GM21390 (cell line): ENCODE results near the gene TPO.
"Not testable (repeated sequence)": the region's sequence is repeated elsewhere in the genome, so short reads cannot be mapped to it uniquely, and the experiment has no call there.

Source experiments
- ATAC-seq: cut with Tn5 transposase; IDR thresholded peaks from one replicate; pipeline ENCODE4 v1.9.1; 2021; ENCODE audit not compliant: unreplicated experiment

TPO gene

GRCh38 chr2:1405124-1405523 lies 8.1 kb upstream of the TPO start:
- no peak for ATAC-seq

GRCh38 chr2:1405967-1406366 lies 7.3 kb upstream of the TPO start:
- no peak for ATAC-seq

GRCh38 chr2:1406434-1406833 lies 6.8 kb upstream of the TPO start:
- no peak for ATAC-seq

GRCh38 chr2:1407950-1408675 lies 5.2 kb upstream of the TPO start:
- ATAC-seq, result no peak

- no peak for ATAC-seq
Measured at GRCh38 chr2:1414121-1414520, 858 bp downstream of the TPO start.

- not testable (repeated sequence) for ATAC-seq
Measured at GRCh38 chr2:1414901-1415300, 1.6 kb downstream of the TPO start.

GRCh38 chr2:1415501-1415900 lies 2.2 kb downstream of the TPO start:
- no peak for ATAC-seq

- ATAC-seq, result no peak
Measured at GRCh38 chr2:1418566-1418965, 5.3 kb downstream of the TPO start.

GRCh38 chr2:1420746-1421480 lies 7.7 kb downstream of the TPO start:
- ATAC-seq, result no peak

GRCh38 chr2:1421731-1422130 lies 8.5 kb downstream of the TPO start:
- no peak for ATAC-seq

- no peak for ATAC-seq
Measured at GRCh38 chr2:1422131-1422530, 8.9 kb downstream of the TPO start.

- ATAC-seq, result no peak
Measured at GRCh38 chr2:1422716-1423285, 9.5 kb downstream of the TPO start.

- ATAC-seq, result no peak
Measured at GRCh38 chr2:1427086-1427485, 13.8 kb downstream of the TPO start.

GRCh38 chr2:1429895-1430294 lies 16.6 kb downstream of the TPO start:
- ATAC-seq, result no peak

GRCh38 chr2:1430491-1430890 lies 17.2 kb downstream of the TPO start:
- no peak for ATAC-seq

GRCh38 chr2:1431886-1432400 lies 18.7 kb downstream of the TPO start:
- ATAC-seq, result no peak

- no peak for ATAC-seq
Measured at GRCh38 chr2:1432726-1433125, 19.5 kb downstream of the TPO start.

GRCh38 chr2:1436369-1436768 lies 23.1 kb downstream of the TPO start:
- no peak for ATAC-seq

- ATAC-seq, result no peak
Measured at GRCh38 chr2:1437101-1437500, 23.8 kb downstream of the TPO start.

- no peak for ATAC-seq
Measured at GRCh38 chr2:1437537-1437936, 24.3 kb downstream of the TPO start.

GRCh38 chr2:1438972-1439371 lies 25.7 kb downstream of the TPO start:
- no peak for ATAC-seq

- no peak for ATAC-seq
Measured at GRCh38 chr2:1440581-1440980, 27.3 kb downstream of the TPO start.
